ENCODE data around the gene EXOC1.

DNA sequence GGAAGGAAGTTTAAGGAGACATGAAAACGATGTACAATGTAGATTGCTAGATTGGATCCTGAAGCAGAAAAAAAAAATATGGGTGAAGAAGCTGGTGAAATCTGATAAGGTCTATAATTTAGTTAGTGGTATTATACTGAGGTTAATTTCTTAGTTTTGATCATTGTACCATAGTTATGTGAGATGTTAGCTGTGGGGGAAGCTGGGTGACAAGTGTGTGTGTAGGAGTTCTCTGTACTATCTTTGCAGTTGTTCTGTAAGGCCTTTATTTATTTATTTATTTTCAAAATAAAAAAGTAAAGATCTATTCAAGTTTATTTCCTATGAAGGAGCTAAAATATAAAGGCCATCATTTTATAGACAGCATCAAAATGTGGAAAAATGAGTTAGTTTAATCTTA is 12.5 kb upstream of the EXOC1 start:
- TF ChIP-seq, protein P1, sequence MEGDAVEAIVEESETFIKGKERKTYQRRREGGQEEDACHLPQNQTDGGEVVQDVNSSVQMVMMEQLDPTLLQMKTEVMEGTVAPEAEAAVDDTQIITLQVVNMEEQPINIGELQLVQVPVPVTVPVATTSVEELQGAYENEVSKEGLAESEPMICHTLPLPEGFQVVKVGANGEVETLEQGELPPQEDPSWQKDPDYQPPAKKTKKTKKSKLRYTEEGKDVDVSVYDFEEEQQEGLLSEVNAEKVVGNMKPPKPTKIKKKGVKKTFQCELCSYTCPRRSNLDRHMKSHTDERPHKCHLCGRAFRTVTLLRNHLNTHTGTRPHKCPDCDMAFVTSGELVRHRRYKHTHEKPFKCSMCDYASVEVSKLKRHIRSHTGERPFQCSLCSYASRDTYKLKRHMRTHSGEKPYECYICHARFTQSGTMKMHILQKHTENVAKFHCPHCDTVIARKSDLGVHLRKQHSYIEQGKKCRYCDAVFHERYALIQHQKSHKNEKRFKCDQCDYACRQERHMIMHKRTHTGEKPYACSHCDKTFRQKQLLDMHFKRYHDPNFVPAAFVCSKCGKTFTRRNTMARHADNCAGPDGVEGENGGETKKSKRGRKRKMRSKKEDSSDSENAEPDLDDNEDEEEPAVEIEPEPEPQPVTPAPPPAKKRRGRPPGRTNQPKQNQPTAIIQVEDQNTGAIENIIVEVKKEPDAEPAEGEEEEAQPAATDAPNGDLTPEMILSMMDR (IDR thresholded peaks at IDR 0.05; ENCODE audit: low read depth, low read length, missing input control), result no peak
- no peak for TF ChIP-seq TAF1 (conservative IDR thresholded peaks at IDR 0.05)
- no peak for TF ChIP-seq RAD21 (IDR thresholded peaks at IDR 0.05)
- TF ChIP-seq GABPA (IDR thresholded peaks at IDR 0.05 in 1 of 2, conservative IDR thresholded peaks at IDR 0.05 in 1 of 2), result no peak
- TF ChIP-seq, protein P2, sequence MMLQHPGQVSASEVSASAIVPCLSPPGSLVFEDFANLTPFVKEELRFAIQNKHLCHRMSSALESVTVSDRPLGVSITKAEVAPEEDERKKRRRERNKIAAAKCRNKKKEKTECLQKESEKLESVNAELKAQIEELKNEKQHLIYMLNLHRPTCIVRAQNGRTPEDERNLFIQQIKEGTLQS (IDR thresholded peaks at IDR 0.05), result no peak
- no peak for TF ChIP-seq RXRA (IDR thresholded peaks at IDR 0.05)
- TF ChIP-seq, protein P3, sequence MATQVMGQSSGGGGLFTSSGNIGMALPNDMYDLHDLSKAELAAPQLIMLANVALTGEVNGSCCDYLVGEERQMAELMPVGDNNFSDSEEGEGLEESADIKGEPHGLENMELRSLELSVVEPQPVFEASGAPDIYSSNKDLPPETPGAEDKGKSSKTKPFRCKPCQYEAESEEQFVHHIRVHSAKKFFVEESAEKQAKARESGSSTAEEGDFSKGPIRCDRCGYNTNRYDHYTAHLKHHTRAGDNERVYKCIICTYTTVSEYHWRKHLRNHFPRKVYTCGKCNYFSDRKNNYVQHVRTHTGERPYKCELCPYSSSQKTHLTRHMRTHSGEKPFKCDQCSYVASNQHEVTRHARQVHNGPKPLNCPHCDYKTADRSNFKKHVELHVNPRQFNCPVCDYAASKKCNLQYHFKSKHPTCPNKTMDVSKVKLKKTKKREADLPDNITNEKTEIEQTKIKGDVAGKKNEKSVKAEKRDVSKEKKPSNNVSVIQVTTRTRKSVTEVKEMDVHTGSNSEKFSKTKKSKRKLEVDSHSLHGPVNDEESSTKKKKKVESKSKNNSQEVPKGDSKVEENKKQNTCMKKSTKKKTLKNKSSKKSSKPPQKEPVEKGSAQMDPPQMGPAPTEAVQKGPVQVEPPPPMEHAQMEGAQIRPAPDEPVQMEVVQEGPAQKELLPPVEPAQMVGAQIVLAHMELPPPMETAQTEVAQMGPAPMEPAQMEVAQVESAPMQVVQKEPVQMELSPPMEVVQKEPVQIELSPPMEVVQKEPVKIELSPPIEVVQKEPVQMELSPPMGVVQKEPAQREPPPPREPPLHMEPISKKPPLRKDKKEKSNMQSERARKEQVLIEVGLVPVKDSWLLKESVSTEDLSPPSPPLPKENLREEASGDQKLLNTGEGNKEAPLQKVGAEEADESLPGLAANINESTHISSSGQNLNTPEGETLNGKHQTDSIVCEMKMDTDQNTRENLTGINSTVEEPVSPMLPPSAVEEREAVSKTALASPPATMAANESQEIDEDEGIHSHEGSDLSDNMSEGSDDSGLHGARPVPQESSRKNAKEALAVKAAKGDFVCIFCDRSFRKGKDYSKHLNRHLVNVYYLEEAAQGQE (IDR thresholded peaks at IDR 0.05), result no peak
- TF ChIP-seq JUND (IDR thresholded peaks at IDR 0.05), result no peak

Data from liver (tissue), 3 donors.